HepG2 (cell line): ENCODE results near the gene CDKN1C. TPM values are rescaled to one million over a fixed set of nuclear protein-coding genes. Genes with fewer than 3 reads are reported as not detected.

Experiments used
- ATAC-seq: fragments of 200-7000 bp; cut with Tn5 transposase; 3 replicates; pipeline ENCODE4 v1.9.1; 2020; ENCODE audit warnings: mild to moderate bottlenecking, moderate library complexity
- BruUV-seq: library from RNA; stranded (reverse); fragments of 400-500 nt; replicated peaks from 2 replicates; lab custom pipeline; 2021; lab: Mats Ljungman, UMichigan
- CTCF ChIA-PET: fragments of 300-600 bp; formaldehyde crosslinking; extraction: SDS; loops from one replicate; lab custom pipeline; 2021; ENCODE audit warnings: low total read pairs, inconsistent platforms, low intra/inter-chr PET ratio; lab: Yijun Ruan, JAX
- POLR2A ChIA-PET: fragments of 350-600 bp; sonication (Branson Sonifier 250); formaldehyde crosslinking; loops from one replicate; lab custom pipeline; 2020; ENCODE audit warnings: antibody characterized with exemption, inconsistent platforms; lab: Yijun Ruan, JAX
- DNase-seq: peaks from one replicate; pipeline ENCODE4 v3.0.0-alpha.2; 2015; ENCODE audit warnings: low spot score
- FAIRE-seq: peaks from 3 replicates; lab custom pipeline; 2011; peaks lifted over from hg19 to GRCh38; lab: Jason Lieb, UNC
- H2AFZ ChIP-seq: one replicate; pipeline ENCODE4 v1.6.1; 2011; ENCODE audit warnings: low read length, inconsistent platforms
- H3K27ac ChIP-seq: fragments of 300-600 bp; 3 replicates; pipeline ENCODE4 v1.8.0; 2011; ENCODE audit warnings: mixed run types, mild to moderate bottlenecking, mixed read lengths, low read length, inconsistent platforms; ENCODE audit not compliant: insufficient read depth; ENCODE audit errors: extremely low read length
- H3K27me3 ChIP-seq, 2 experiments: fragments of 200-600 bp in 1 of 2; 2 replicates in 1 of 2; 3 replicates in 1 of 2; pipeline versions ENCODE4 v1.6.0 to v1.8.0; 2011; ENCODE audit warnings: low read length in 2 of 2, mild to moderate bottlenecking in 2 of 2, moderate library complexity in 2 of 2, inconsistent platforms in 1 of 2; ENCODE audit not compliant: insufficient read depth in 2 of 2, control insufficient read depth in 1 of 2
- H3K36me3 ChIP-seq, 2 experiments: fragments of 200-600 bp in 1 of 2; replicated peaks in 1 of 2; 2 replicates in 1 of 2; 3 replicates in 1 of 2; pipeline versions ENCODE4 v1.5.1 to v1.8.0; 2011; ENCODE audit warnings: low read length in 2 of 2, inconsistent platforms in 1 of 2; ENCODE audit not compliant: insufficient read depth in 2 of 2, control insufficient read depth in 1 of 2
- H3K4me1 ChIP-seq: 2 replicates; pipeline ENCODE4 v1.5.1; 2012; ENCODE audit warnings: low read length, inconsistent platforms; ENCODE audit not compliant: insufficient read depth
- H3K4me2 ChIP-seq: 2 replicates; pipeline ENCODE4 v1.6.0; 2011; ENCODE audit warnings: low read depth, low read length, inconsistent platforms
- H3K4me3 ChIP-seq, 3 experiments: fragments of 200-600 bp in 1 of 3; sonication (generic), shearing (Covaris generic) in 1 of 3; replicated peaks in 1 of 3; 2 replicates each; pipeline ENCODE4 v1.5.1; 2011 to 2016; ENCODE audit warnings: low read length in 3 of 3, inconsistent platforms in 2 of 3, low read depth in 2 of 3, mild to moderate bottlenecking in 2 of 3, control low read depth in 1 of 3, mixed read lengths in 1 of 3; ENCODE audit not compliant: insufficient read depth in 1 of 3
- H3K79me2 ChIP-seq: one replicate; pipeline ENCODE4 v1.6.1; 2011; ENCODE audit warnings: low read length, inconsistent platforms; ENCODE audit not compliant: insufficient read depth
- H3K9ac ChIP-seq: 2 replicates; pipeline ENCODE4 v1.6.0; 2011; ENCODE audit warnings: mild to moderate bottlenecking, low read depth, low read length, inconsistent platforms; ENCODE audit not compliant: insufficient read depth
- H3K9me3 ChIP-seq: 2 replicates; pipeline ENCODE4 v1.5.1; 2012; ENCODE audit warnings: mild to moderate bottlenecking, low read length
- H4K20me1 ChIP-seq: 2 replicates; pipeline ENCODE4 v1.6.0; 2011; ENCODE audit warnings: inconsistent platforms, mild to moderate bottlenecking, low read length, moderate library complexity; ENCODE audit not compliant: insufficient read depth
- EZH2 ChIP-seq: conservative IDR thresholded peaks from 2 replicates; pipeline ENCODE4 v1.6.1; 2012; ENCODE audit warnings: mild to moderate bottlenecking, low read depth, low read length, moderate library complexity
- FOXP1 ChIP-seq, 2 experiments: fragments of 450-650 bp in 1 of 2; IDR thresholded peaks; 2 replicates each; pipeline ENCODE4 v1.6.1; 2017 to 2018; ENCODE audit warnings: antibody characterized with exemption in 1 of 2
- GATA4 ChIP-seq: sonication (generic); IDR thresholded peaks from 2 replicates; pipeline ENCODE4 v1.6.1; 2016; ENCODE audit warnings: antibody characterized with exemption, low read depth, borderline replicate concordance
- GTF3A ChIP-seq: sonication (generic); formaldehyde crosslinking; conservative IDR thresholded peaks from 2 replicates; pipeline ENCODE4 v1.4.0; 2020; ENCODE audit warnings: mild to moderate bottlenecking, missing genetic modification reagents
- NFYB ChIP-seq: sonication (generic); formaldehyde crosslinking; IDR thresholded peaks from 2 replicates; pipeline ENCODE4 v1.4.0; 2020; ENCODE audit warnings: missing genetic modification reagents
- RAD21 ChIP-seq: fragments of 450-650 bp; formaldehyde crosslinking; IDR thresholded peaks from 2 replicates; pipeline ENCODE4 v1.5.0; 2020; ENCODE audit warnings: mild to moderate bottlenecking
- RARG ChIP-seq: sonication (generic); formaldehyde crosslinking; IDR thresholded peaks from 2 replicates; pipeline ENCODE4 v1.4.0; 2020; ENCODE audit warnings: low read depth, mild to moderate bottlenecking, missing genetic modification reagents
- SP4 ChIP-seq: sonication (generic); formaldehyde crosslinking; IDR thresholded peaks from 2 replicates; pipeline ENCODE4 v1.8.1; 2023; ENCODE audit warnings: mild to moderate bottlenecking, missing genetic modification reagents
- ZEB1 ChIP-seq: IDR thresholded peaks from 2 replicates; pipeline ENCODE4 v1.6.1; 2012; ENCODE audit warnings: mild to moderate bottlenecking, low read depth, inconsistent platforms; ENCODE audit not compliant: insufficient replicate concordance
- ZFP62 ChIP-seq: sonication (generic); formaldehyde crosslinking; IDR thresholded peaks from 2 replicates; pipeline ENCODE4 v1.4.0; 2020; ENCODE audit warnings: missing genetic modification reagents
- ZMAT3 ChIP-seq: sonication (generic); formaldehyde crosslinking; conservative IDR thresholded peaks from 2 replicates; pipeline ENCODE4 v1.7.0; 2021; ENCODE audit warnings: missing genetic modification reagents
- ZNF10 ChIP-seq: sonication (generic); formaldehyde crosslinking; IDR thresholded peaks from 2 replicates; pipeline ENCODE4 v1.4.0; 2020; ENCODE audit warnings: mild to moderate bottlenecking, low read depth, missing genetic modification reagents, borderline replicate concordance
- ZNF207 ChIP-seq: fragments of 450-650 bp; IDR thresholded peaks from 2 replicates; pipeline ENCODE4 v1.6.1; 2016; ENCODE audit warnings: antibody characterized with exemption, borderline replicate concordance
- ZNF317 ChIP-seq: sonication (generic); formaldehyde crosslinking; IDR thresholded peaks from 2 replicates; pipeline ENCODE4 v1.5.0; 2020; ENCODE audit warnings: mild to moderate bottlenecking, missing genetic modification reagents
- ZNF543 ChIP-seq: sonication (generic); formaldehyde crosslinking; IDR thresholded peaks from 2 replicates; pipeline ENCODE4 v1.4.0; 2020; ENCODE audit warnings: mild to moderate bottlenecking, missing genetic modification reagents
- ZNF589 ChIP-seq: sonication (generic); formaldehyde crosslinking; conservative IDR thresholded peaks from 2 replicates; pipeline ENCODE4 v1.8.0; 2022; ENCODE audit warnings: mild to moderate bottlenecking, moderate library complexity, missing genetic modification reagents
- ZNF713 ChIP-seq: sonication (generic); formaldehyde crosslinking; IDR thresholded peaks from 2 replicates; pipeline ENCODE4 v1.4.0; 2020; ENCODE audit warnings: mild to moderate bottlenecking, missing genetic modification reagents
- ZNF780A ChIP-seq: sonication (generic); formaldehyde crosslinking; IDR thresholded peaks from 2 replicates; pipeline ENCODE4 v1.8.0; 2022; ENCODE audit warnings: mild to moderate bottlenecking, missing genetic modification reagents, moderate library complexity
- ZNF850 ChIP-seq: sonication (generic); formaldehyde crosslinking; conservative IDR thresholded peaks from 2 replicates; pipeline ENCODE4 v1.9.0; 2021; ENCODE audit warnings: mild to moderate bottlenecking, missing genetic modification reagents
- WGBS: methylation state at CpG from one replicate; pipeline ENCODE4 v1.1.6; 2017; ENCODE audit warnings: low lambda C conversion rate; 5-methylcytosine and 5-hydroxymethylcytosine counted together
- in situ Hi-C: cut with HindIII; loops from 2 replicates; pipeline ENCODE4 v1.10.0; 2017; ENCODE audit warnings: low pct_unique_long_range_greater_than_20kb; ENCODE audit not compliant: extremely low pct_ligation_motif_present
- intact Hi-C: fragments of 100-400 bp; cut with micrococcal nuclease; formaldehyde crosslinking; loops from one replicate; pipeline ENCODE4 v1.10.0; 2022; ENCODE audit not compliant: unreplicated experiment
- polyA plus RNA-seq, 8 experiments: library from polyadenylated mRNA; depleted of rRNA in 3 of 8; stranded (reverse) in 7 of 8; unstranded in 1 of 8; fragments of >200 nt; fragmentation: Illumina TruSeq in 4 of 8; extraction: Trizol in 4 of 8; gene quantifications; 2 replicates each; pipeline versions ENCODE4 v1.2.1 to v1.2.3, GENCODE V29; 2011 to 2016; ENCODE audit warnings: low read depth in 4 of 8, missing spikeins in 1 of 8, mixed read lengths in 1 of 8; ENCODE audit not compliant: insufficient read depth in 1 of 8
- total RNA-seq, 5 experiments: library from RNA; depleted of rRNA; stranded (reverse); fragments of >200 nt; fragmentation: Illumina TruSeq; extraction: Trizol; gene quantifications; 2 replicates each; pipeline ENCODE4 v1.2.3, GENCODE V29; 2016; ENCODE audit warnings: low read depth in 1 of 5
- TF ChIP-seq, protein P1 (sequence below): sonication (generic); formaldehyde crosslinking; IDR thresholded peaks from 2 replicates; pipeline ENCODE4 v1.4.0; 2020; ENCODE audit warnings: missing genetic modification reagents, borderline replicate concordance

Gene CDKN1C
- total and polyA plus RNA-seq, 2 of the 13 experiments (the other 11 are each of a cell fraction or from before 2014, with no cell fraction given), result not detected

DNA sequence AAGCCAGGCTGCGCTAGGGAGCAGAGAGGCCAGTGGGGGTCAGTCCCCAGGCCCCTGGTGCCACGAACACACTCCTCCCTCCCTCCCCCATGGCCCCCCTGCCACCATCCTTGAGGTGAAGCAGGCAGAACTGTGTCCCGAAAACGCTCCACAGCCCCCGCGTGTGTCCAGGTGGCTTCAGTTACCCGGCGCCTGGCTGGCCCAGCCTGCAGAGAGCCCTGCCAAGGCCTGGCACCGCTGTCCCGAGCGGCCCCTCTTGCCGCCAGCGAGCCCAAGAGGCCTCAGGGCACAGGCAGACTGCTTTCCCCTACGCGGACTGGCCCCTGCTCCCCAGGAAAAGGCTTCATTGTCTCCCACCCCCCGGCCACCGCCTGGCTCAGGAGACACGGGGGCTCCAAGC lies 27.7 kb downstream of the CDKN1C start:
- Histone ChIP-seq H3K79me2 (no peaks in the 10 kb centered on the region), H3K9ac (no peak overlapping the region), H3K9me3 (no peaks in the 10 kb centered on the region), H3K4me3 (no peak overlapping the region), H3K27ac (no peak overlapping the region), H3K36me3 (no peaks in the 10 kb centered on the region), H2AFZ (no peak overlapping the region), H4K20me1 (0 out of 2 replicates have a peak, but pooled peaks cover 4% of the 10 kb centered on the region), H3K4me1 (peaks cover 16% of the 10 kb centered on the region), H3K4me2 (no peak overlapping the region), H3K27me3 (peaks cover 16 to 80% of the 10 kb centered on the region in 2 experiments; a peak in 4 of 5 replicates)
- DNase-seq, result no peak
- ChIA-PET POLR2A (no interaction called here), CTCF (no interaction called here)
- TF ChIP-seq GTF3A (CRISPR knock-in tag) (no peak), GATA4 (no peak), RAD21 (CRISPR knock-in tag) (no peak), ZEB1 (no peak), ZNF317 (CRISPR knock-in tag) (no peak)
- FAIRE-seq, result no peak
- in situ Hi-C loops, result no loop called here
- 36% methylated on average over 3 of the region's 18 CpGs for WGBS
- BruUV-seq, result no TSS peak
- no peak for ATAC-seq
- intact Hi-C loops, result no loop called here

GRCh38 chr11:2857276-2857675 lies 28.3 kb downstream of the CDKN1C start:
- H3K9ac ChIP-seq, result no peak overlapping the region
- intact Hi-C loops, result no loop called here
- H3K27me3 ChIP-seq, result peaks cover 19 to 87% of the 10 kb centered on the region in 2 experiments; a peak in 4 of 5 replicates
- no peak overlapping the region for H2AFZ ChIP-seq
- H3K79me2 ChIP-seq, result no peaks in the 10 kb centered on the region
- ATAC-seq, result peak; percentile 32; the same call in 2 of the 3 replicates
- POLR2A ChIA-PET, result no interaction called here
- no peak overlapping the region for H3K4me3 ChIP-seq
- no peak overlapping the region for H3K4me2 ChIP-seq
- CTCF ChIA-PET, result no interaction called here
- FAIRE-seq, result no peak
- H3K36me3 ChIP-seq, result no peaks in the 10 kb centered on the region
- peaks cover 16% of the 10 kb centered on the region for H3K4me1 ChIP-seq
- no peak for DNase-seq
- H4K20me1 ChIP-seq, result 0 out of 2 replicates have a peak, but pooled peaks cover 4% of the 10 kb centered on the region
- WGBS, result 0% methylated on average over 1 of the region's 11 CpGs
- no peaks in the 10 kb centered on the region for H3K9me3 ChIP-seq
- BruUV-seq, result no TSS peak
- in situ Hi-C loops, result no loop called here
- H3K27ac ChIP-seq, result no peak overlapping the region
- TF ChIP-seq ZMAT3 (CRISPR knock-in tag) (no peak), ZNF850 (CRISPR knock-in tag) (no peak), ZNF589 (CRISPR knock-in tag) (no peak), NFYB (CRISPR knock-in tag) (no peak), ZNF543 (CRISPR knock-in tag) (no peak), ZNF780A (CRISPR knock-in tag) (no peak), ZFP62 (CRISPR knock-in tag) (no peak), SP4 (CRISPR knock-in tag) (no peak), ZNF713 (CRISPR knock-in tag) (no peak), FOXP1 (IDR thresholded peaks at IDR 0.05) (no peak), FOXP1 (CRISPR knock-in tag; IDR thresholded peaks at IDR 0.05) (no peak), RARG (CRISPR knock-in tag) (no peak), ZNF207 (no peak), EZH2 (no peak), ZNF10 (CRISPR knock-in tag) (no peak)
- TF ChIP-seq, protein P1, sequence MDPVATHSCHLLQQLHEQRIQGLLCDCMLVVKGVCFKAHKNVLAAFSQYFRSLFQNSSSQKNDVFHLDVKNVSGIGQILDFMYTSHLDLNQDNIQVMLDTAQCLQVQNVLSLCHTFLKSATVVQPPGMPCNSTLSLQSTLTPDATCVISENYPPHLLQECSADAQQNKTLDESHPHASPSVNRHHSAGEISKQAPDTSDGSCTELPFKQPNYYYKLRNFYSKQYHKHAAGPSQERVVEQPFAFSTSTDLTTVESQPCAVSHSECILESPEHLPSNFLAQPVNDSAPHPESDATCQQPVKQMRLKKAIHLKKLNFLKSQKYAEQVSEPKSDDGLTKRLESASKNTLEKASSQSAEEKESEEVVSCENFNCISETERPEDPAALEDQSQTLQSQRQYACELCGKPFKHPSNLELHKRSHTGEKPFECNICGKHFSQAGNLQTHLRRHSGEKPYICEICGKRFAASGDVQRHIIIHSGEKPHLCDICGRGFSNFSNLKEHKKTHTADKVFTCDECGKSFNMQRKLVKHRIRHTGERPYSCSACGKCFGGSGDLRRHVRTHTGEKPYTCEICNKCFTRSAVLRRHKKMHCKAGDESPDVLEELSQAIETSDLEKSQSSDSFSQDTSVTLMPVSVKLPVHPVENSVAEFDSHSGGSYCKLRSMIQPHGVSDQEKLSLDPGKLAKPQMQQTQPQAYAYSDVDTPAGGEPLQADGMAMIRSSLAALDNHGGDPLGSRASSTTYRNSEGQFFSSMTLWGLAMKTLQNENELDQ, result no peak
